ENCODE measurements around the gene MACROD2.

Gene MACROD2

DNA sequence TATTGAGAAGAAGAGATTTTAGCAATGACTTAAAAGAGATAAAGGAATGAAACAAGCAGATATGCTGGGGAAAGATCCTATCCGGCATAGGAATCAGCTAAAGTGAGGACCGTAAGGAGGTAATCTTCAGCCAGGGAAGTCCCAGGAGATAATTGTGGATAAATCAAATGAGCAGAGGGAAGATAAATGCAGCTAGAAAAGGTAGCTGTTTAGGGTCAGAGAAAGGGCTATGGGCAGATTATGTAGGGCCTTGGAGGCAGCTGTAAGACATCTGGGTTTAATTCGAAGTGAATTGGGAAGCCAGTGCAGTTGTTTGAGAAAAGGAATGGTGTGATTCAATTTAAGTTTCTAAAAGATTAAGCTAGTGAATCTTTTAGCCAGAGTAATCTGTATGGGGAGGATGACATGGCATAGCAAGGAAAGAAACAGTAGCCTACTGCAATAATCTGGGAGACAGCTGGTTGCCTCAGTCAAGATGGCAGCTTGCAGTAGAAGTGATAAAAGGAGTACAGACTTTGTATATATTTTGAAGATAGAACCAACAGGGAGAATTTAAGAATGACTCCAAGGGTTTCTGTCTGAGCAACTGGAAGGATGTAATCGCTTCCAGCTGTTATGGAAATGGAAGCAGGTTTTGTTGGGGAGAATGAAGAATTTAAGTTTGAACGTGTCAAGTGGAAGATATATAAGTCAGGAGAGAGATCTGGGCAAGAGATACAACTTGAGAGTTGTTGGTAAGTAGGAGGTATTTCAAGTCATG is 894.4 kb downstream of the MACROD2 start:
- peaks cover 3% of the 10 kb centered on the region for H3K4me1 ChIP-seq (ENCODE audit: control insufficient read depth, insufficient read depth, low read length)
- H3K27me3 ChIP-seq (ENCODE audit: control insufficient read depth in 1 of 2, insufficient read depth in 2 of 2, low read length in 2 of 2) = no peaks in the 10 kb centered on the region
- H3K9ac ChIP-seq (ENCODE audit: low read length in 2 of 2) = no peak overlapping the region
- no peaks in the 10 kb centered on the region for H3K36me3 ChIP-seq (ENCODE audit: control insufficient read depth in 2 of 2, insufficient read depth in 2 of 2, low read length in 2 of 2)
- H3K9me3 ChIP-seq (ENCODE audit: control insufficient read depth in 2 of 2, low read length in 2 of 2) = no peaks in the 10 kb centered on the region
- no peak overlapping the region for H3K4me3 ChIP-seq (ENCODE audit: low read length in 2 of 2)
- no peak overlapping the region for H3K27ac ChIP-seq (ENCODE audit: low read length)

DNA sequence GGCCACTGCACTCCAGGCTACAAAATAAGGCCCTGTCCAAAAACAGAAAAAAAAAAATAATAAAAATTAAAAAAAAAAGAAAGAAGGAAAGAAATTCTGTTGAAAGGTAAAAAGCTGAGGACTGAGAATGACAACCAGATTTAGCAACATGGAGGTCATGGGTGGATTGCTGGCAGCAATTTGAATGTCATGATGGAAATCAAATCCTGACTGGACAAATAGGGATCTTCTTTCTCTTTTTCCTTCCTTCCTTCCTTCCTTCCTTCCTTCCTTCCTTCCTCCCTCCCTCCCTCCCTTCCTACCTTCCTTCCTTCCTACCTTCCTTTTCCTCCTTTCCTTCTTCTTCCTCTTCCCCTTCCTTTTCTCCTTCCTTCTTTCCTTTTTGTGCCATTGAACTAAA is 895.4 kb downstream of the MACROD2 start:
- Histone ChIP-seq H3K9ac (ENCODE audit: low read length in 2 of 2) (no peak overlapping the region), H3K27ac (ENCODE audit: low read length) (no peak overlapping the region), H3K4me1 (ENCODE audit: control insufficient read depth, insufficient read depth, low read length) (peaks cover 3% of the 10 kb centered on the region), H3K36me3 (ENCODE audit: control insufficient read depth in 2 of 2, insufficient read depth in 2 of 2, low read length in 2 of 2) (no peaks in the 10 kb centered on the region), H3K9me3 (ENCODE audit: control insufficient read depth in 2 of 2, low read length in 2 of 2) (no peaks in the 10 kb centered on the region), H3K27me3 (ENCODE audit: control insufficient read depth in 1 of 2, insufficient read depth in 2 of 2, low read length in 2 of 2) (no peaks in the 10 kb centered on the region), H3K4me3 (ENCODE audit: low read length in 2 of 2) (no peak overlapping the region)

DNA sequence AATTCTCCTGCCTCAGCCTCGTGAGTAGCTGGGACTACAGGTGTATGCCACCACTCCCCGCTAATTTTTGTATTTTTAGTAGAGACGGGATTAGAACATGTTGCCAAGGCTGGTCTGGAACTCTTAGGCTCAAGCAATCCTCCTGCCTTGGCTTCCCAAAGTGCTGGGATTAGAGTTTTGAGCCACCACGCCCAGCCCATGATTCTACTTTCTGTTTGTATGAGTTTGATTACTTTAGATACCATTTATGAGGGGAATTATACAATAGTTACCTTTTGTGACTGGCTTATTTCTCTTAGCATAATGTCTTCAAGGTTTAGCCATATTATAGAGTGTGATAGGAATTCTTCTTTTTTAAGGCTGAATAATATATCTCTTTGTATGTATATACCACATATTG is 897.5 kb downstream of the MACROD2 start:
- H3K9me3 ChIP-seq (ENCODE audit: control insufficient read depth in 2 of 2, low read length in 2 of 2) = peaks cover 0 to 3% of the 10 kb centered on the region in 2 donors
- H3K9ac ChIP-seq (ENCODE audit: low read length in 2 of 2) = no peak overlapping the region

DNA sequence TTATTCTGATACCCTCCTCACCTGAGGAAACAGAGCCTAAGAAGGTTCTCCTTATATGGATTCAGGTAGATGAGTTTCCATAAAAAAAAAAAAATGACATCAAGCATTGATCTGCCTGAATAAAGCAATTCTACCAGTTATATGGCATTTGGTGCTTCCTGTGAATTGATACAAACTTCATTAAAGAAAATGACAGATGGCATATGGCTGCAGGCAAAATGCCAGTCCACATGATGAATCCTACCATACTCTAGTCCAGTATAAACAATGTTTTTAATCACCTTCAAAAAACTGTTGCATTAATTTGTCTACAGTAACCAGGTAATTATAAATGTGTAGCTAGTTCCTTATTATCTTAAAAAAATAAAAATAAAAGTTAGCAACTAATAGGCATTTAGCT is 901.3 kb downstream of the MACROD2 start:
- no peak overlapping the region for H3K9ac ChIP-seq (ENCODE audit: low read length in 2 of 2)

More for the DNA sequence above, 897.5 kb downstream of the MACROD2 start:
- H3K4me3 ChIP-seq (ENCODE audit: low read length in 2 of 2) = no peak overlapping the region
- H3K27ac ChIP-seq (ENCODE audit: low read length) = no peak overlapping the region
- no peaks in the 10 kb centered on the region for H3K36me3 ChIP-seq (ENCODE audit: control insufficient read depth in 2 of 2, insufficient read depth in 2 of 2, low read length in 2 of 2)
- H3K27me3 ChIP-seq (ENCODE audit: control insufficient read depth in 1 of 2, insufficient read depth in 2 of 2, low read length in 2 of 2) = no peaks in the 10 kb centered on the region
- H3K4me1 ChIP-seq (ENCODE audit: control insufficient read depth, insufficient read depth, low read length) = peaks cover 3% of the 10 kb centered on the region

DNA sequence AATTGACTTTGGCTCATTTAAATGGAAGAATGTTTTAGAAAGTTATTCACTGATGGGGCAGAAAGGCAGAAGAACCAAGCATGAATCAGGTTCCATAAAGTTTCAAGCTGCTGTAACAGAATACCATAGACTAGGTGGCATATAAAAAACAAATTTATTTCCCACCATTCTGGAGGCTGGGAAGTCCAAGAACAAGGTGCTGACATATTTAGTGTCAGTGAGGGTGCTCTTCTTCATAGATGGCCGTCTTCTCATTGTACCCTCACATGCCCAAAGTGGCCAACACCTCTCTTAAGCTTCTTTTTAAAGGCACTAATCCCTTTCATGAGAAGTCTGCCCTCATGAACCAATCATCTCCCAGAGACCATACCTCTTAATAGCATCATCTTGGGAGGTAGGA is 902.3 kb downstream of the MACROD2 start:
- H3K36me3 ChIP-seq (ENCODE audit: control insufficient read depth in 2 of 2, insufficient read depth in 2 of 2, low read length in 2 of 2) = no peaks in the 10 kb centered on the region
- no peak overlapping the region for H3K27ac ChIP-seq (ENCODE audit: low read length)
- H3K9ac ChIP-seq (ENCODE audit: low read length in 2 of 2) = no peak overlapping the region
- H3K9me3 ChIP-seq (ENCODE audit: control insufficient read depth in 2 of 2, low read length in 2 of 2) = peaks cover 0 to 3% of the 10 kb centered on the region in 2 donors
- H3K27me3 ChIP-seq (ENCODE audit: control insufficient read depth in 1 of 2, insufficient read depth in 2 of 2, low read length in 2 of 2) = no peaks in the 10 kb centered on the region
- H3K4me1 ChIP-seq (ENCODE audit: control insufficient read depth, insufficient read depth, low read length) = no peaks in the 10 kb centered on the region
- no peak overlapping the region for H3K4me3 ChIP-seq (ENCODE audit: low read length in 2 of 2)

More for the DNA sequence above, 901.3 kb downstream of the MACROD2 start:
- Histone ChIP-seq H3K36me3 (ENCODE audit: control insufficient read depth in 2 of 2, insufficient read depth in 2 of 2, low read length in 2 of 2) (no peaks in the 10 kb centered on the region), H3K9me3 (ENCODE audit: control insufficient read depth in 2 of 2, low read length in 2 of 2) (peaks cover 0 to 3% of the 10 kb centered on the region in 2 donors), H3K4me1 (ENCODE audit: control insufficient read depth, insufficient read depth, low read length) (no peaks in the 10 kb centered on the region), H3K27me3 (ENCODE audit: control insufficient read depth in 1 of 2, insufficient read depth in 2 of 2, low read length in 2 of 2) (no peaks in the 10 kb centered on the region), H3K27ac (ENCODE audit: low read length) (no peak overlapping the region), H3K4me3 (ENCODE audit: low read length in 2 of 2) (no peak overlapping the region)

DNA sequence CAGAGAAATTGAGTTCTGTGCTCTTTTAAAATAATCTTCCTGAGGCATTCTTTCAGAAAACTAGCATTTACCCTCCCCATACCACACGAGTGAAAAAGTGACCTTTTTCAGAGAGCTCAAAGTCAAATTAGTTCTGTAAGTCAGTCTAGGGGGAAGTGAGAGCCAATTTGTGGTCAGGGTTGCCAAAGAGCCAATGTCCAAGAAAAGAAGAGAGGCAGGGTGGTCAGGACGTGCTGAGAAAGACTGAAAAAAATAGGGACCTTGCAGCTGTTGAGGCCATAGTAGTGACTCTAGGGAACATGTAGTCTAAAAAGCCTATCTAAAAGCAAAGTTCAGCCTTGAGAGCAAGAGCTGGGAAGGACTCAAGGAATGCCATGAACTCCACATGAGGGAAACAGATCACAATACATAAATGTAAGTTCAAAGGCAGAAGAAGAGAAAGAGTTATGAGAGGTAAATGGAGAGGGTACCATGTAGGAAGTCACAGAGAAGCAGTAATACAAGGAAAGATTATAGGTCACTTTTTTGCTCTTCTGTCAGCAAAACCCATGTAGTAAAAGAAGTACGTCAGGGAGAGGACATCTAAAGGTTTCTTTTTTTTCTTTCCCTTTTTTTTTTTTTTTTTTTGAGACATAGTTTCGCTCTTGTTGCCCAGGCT is 907.2 kb downstream of the MACROD2 start:
- no peak overlapping the region for H3K27ac ChIP-seq (ENCODE audit: low read length)
- H3K9ac ChIP-seq (ENCODE audit: low read length in 2 of 2) = no peak overlapping the region
- H3K4me1 ChIP-seq (ENCODE audit: control insufficient read depth, insufficient read depth, low read length) = no peaks in the 10 kb centered on the region
- H3K9me3 ChIP-seq (ENCODE audit: control insufficient read depth in 2 of 2, low read length in 2 of 2) = peaks cover 0 to 2% of the 10 kb centered on the region in 2 donors
- H3K36me3 ChIP-seq (ENCODE audit: control insufficient read depth in 2 of 2, insufficient read depth in 2 of 2, low read length in 2 of 2) = no peaks in the 10 kb centered on the region
- no peaks in the 10 kb centered on the region for H3K27me3 ChIP-seq (ENCODE audit: control insufficient read depth in 1 of 2, insufficient read depth in 2 of 2, low read length in 2 of 2)
- H3K4me3 ChIP-seq (ENCODE audit: low read length in 2 of 2) = no peak overlapping the region

DNA sequence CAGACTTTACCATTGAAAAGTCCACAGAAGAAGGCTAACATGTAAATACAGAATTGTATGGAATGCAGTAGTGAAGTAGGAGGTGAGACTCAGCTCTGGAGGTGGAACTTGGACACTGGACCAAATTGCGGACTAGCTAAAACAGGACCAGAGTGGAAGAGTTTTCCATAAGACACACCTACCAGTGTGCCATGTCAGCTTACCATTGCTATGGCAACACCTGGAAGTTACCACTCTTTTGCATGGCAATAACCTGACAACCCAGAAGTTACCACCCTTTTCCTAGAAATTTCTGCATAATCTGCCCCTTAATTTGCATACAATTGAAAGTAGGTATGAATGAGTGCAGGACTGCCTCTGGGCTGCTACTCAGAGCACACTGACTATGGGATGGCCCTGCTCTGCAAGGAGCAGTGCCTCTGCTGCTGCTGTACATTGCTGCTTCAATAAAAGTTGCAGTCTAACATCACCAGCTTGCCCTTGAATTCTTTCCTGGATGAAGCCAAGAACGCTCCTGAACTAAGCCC is 911.7 kb downstream of the MACROD2 start:
- H3K27ac ChIP-seq (ENCODE audit: low read length) = no peak overlapping the region
- no peaks in the 10 kb centered on the region for H3K27me3 ChIP-seq (ENCODE audit: control insufficient read depth in 1 of 2, insufficient read depth in 2 of 2, low read length in 2 of 2)

DNA sequence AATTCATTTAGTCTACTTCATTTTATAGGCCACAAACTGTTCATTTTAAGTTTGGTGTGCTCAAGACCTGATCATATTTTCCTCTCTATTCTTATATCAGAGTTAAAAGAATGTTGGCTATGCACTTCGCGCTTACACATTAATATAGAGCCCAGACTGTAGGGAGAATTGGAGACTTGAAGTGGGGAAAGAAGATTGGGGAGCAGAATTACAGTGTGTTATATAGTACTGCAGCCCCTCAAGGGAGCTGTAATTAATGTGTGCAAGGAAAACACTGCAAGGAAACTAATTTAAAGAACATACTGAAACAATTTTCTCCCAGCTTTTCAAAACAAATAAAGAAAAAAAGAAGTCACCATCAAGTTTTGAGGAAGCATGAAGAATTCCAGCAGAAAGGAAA is 914.8 kb downstream of the MACROD2 start:
- no peaks in the 10 kb centered on the region for H3K36me3 ChIP-seq (ENCODE audit: control insufficient read depth in 2 of 2, insufficient read depth in 2 of 2, low read length in 2 of 2)
- no peaks in the 10 kb centered on the region for H3K9me3 ChIP-seq (ENCODE audit: control insufficient read depth in 2 of 2, low read length in 2 of 2)
- no peaks in the 10 kb centered on the region for H3K4me1 ChIP-seq (ENCODE audit: control insufficient read depth, insufficient read depth, low read length)
- H3K4me3 ChIP-seq (ENCODE audit: low read length in 2 of 2) = no peak overlapping the region
- H3K9ac ChIP-seq (ENCODE audit: low read length in 2 of 2) = no peak overlapping the region
- no peak overlapping the region for H3K27ac ChIP-seq (ENCODE audit: low read length)
- no peaks in the 10 kb centered on the region for H3K27me3 ChIP-seq (ENCODE audit: control insufficient read depth in 1 of 2, insufficient read depth in 2 of 2, low read length in 2 of 2)

More for the DNA sequence above, 911.7 kb downstream of the MACROD2 start:
- Histone ChIP-seq H3K4me3 (ENCODE audit: low read length in 2 of 2) (no peak overlapping the region), H3K9me3 (ENCODE audit: control insufficient read depth in 2 of 2, low read length in 2 of 2) (no peaks in the 10 kb centered on the region), H3K4me1 (ENCODE audit: control insufficient read depth, insufficient read depth, low read length) (no peaks in the 10 kb centered on the region), H3K9ac (ENCODE audit: low read length in 2 of 2) (no peak overlapping the region), H3K36me3 (ENCODE audit: control insufficient read depth in 2 of 2, insufficient read depth in 2 of 2, low read length in 2 of 2) (no peaks in the 10 kb centered on the region)

DNA sequence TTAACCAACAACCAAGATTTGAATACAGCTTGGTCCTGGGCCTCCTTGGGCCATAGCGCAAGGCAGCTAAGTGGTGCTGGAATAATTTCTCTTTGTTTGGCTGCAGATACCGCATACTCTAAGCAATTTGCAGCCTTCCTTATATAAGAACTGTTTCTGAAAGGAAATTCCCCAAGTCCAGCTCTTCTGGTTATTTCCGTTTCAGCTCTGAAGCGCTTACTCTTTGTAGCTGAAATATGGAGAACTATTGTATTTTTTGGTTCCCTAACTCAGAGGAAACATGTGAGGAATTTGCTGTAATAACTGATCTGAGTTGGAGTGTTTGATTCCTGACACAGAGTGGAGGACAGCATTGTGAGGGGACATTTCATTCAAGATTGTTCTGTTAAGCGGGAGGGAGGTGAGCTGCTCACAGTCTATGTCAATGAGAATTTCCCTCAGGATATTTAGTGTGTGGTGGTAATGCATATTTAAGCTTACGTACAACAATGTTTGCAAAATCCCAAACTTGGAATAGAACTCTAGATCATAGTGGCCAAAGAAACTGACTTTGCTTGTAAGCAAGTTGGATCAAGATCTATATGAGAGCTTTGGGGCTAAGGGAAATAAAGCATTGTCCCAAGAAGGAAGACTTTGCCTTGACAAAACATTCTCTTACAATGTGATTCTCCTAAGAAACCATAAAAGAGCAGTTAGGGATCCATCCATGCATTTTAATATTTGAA is 918.7 kb downstream of the MACROD2 start:
- no peak overlapping the region for H3K9ac ChIP-seq (ENCODE audit: low read length in 2 of 2)
- no peaks in the 10 kb centered on the region for H3K4me1 ChIP-seq (ENCODE audit: control insufficient read depth, insufficient read depth, low read length)
- no peak overlapping the region for H3K27ac ChIP-seq (ENCODE audit: low read length)
- no peaks in the 10 kb centered on the region for H3K9me3 ChIP-seq (ENCODE audit: control insufficient read depth in 2 of 2, low read length in 2 of 2)
- H3K36me3 ChIP-seq (ENCODE audit: control insufficient read depth in 2 of 2, insufficient read depth in 2 of 2, low read length in 2 of 2) = no peaks in the 10 kb centered on the region
- H3K27me3 ChIP-seq (ENCODE audit: control insufficient read depth in 1 of 2, insufficient read depth in 2 of 2, low read length in 2 of 2) = no peaks in the 10 kb centered on the region
- no peak overlapping the region for H3K4me3 ChIP-seq (ENCODE audit: low read length in 2 of 2)

DNA sequence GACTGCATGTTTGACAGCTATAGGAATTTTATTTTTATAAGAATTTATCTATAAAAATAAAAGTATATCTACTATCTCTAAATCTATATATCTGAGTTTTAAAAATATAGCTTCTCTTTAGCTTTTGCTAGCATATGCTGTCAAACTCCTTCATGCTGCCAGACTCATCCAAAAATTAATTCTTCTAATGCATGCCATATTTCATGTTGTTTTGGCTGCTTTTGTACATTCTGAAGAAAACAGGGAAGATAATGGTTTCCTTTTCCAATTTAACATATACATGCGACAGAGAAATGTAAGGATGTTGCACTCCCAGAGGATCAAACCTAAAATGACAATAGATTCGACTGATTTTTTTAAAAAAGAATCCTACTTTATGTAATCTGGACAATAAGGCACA is 919.3 kb downstream of the MACROD2 start:
- Histone ChIP-seq H3K9ac (ENCODE audit: low read length in 2 of 2) (no peak overlapping the region), H3K27me3 (ENCODE audit: control insufficient read depth in 1 of 2, insufficient read depth in 2 of 2, low read length in 2 of 2) (no peaks in the 10 kb centered on the region), H3K36me3 (ENCODE audit: control insufficient read depth in 2 of 2, insufficient read depth in 2 of 2, low read length in 2 of 2) (no peaks in the 10 kb centered on the region), H3K4me3 (ENCODE audit: low read length in 2 of 2) (no peak overlapping the region), H3K4me1 (ENCODE audit: control insufficient read depth, insufficient read depth, low read length) (no peaks in the 10 kb centered on the region), H3K9me3 (ENCODE audit: control insufficient read depth in 2 of 2, low read length in 2 of 2) (no peaks in the 10 kb centered on the region), H3K27ac (ENCODE audit: low read length) (no peak overlapping the region)
